A673 (cell line): ENCODE results near the gene ZFYVE19. TPM values are rescaled to one million over a fixed set of nuclear protein-coding genes. Genes with fewer than 3 reads are reported as not detected.
A peak's percentile ranks its signal among the peaks of the same experiment; 100 is the strongest.

ENCODE experiments used
- BruUV-seq: library from RNA; stranded (reverse); fragments of 400-500 nt; replicated peaks from 2 replicates; lab custom pipeline; 2021; lab: Mats Ljungman, UMichigan
- CTCF ChIA-PET: fragments of 300-600 bp; sonication (Branson Sonifier 250); formaldehyde crosslinking; loops from one replicate; lab custom pipeline; 2022; ENCODE audit warnings: antibody characterized with exemption; lab: Charles Lee
- POLR2A ChIA-PET: fragments of 300-600 bp; sonication (Branson Sonifier 250); formaldehyde crosslinking; loops from one replicate; lab custom pipeline; 2022; ENCODE audit warnings: antibody characterized with exemption; ENCODE audit not compliant: low non-redundant PET; lab: Charles Lee
- DNase-seq: peaks from one replicate; pipeline ENCODE4 v3.0.0-alpha.2; 2015; ENCODE audit warnings: low spot score
- H3K27ac ChIP-seq: fragments of 200-600 bp; sonication (generic); 2 replicates; pipeline ENCODE4 v1.5.1; 2016; ENCODE audit warnings: mixed run types, low read depth, mild to moderate bottlenecking, mixed read lengths, antibody characterized with exemption, low read length; ENCODE audit not compliant: poor library complexity, severe bottlenecking
- H3K27me3 ChIP-seq: fragments of 200-600 bp; sonication (generic); replicated peaks from 2 replicates; pipeline ENCODE4 v1.6.1; 2017; ENCODE audit warnings: mixed run types, low read depth, mild to moderate bottlenecking, mixed read lengths, antibody characterized with exemption, low read length; ENCODE audit not compliant: insufficient read depth, poor library complexity
- H3K36me3 ChIP-seq: fragments of 200-600 bp; sonication (generic); 2 replicates; pipeline ENCODE4 v1.6.1; 2016; ENCODE audit warnings: mixed run types, mild to moderate bottlenecking, mixed read lengths, antibody characterized with exemption, low read length; ENCODE audit not compliant: insufficient read depth, poor library complexity, severe bottlenecking
- H3K4me1 ChIP-seq: fragments of 200-600 bp; sonication (generic); 2 replicates; pipeline ENCODE4 v1.6.1; 2017; ENCODE audit warnings: mixed run types, mild to moderate bottlenecking, mixed read lengths, antibody characterized with exemption, low read length; ENCODE audit not compliant: insufficient read depth, poor library complexity, severe bottlenecking
- H3K4me3 ChIP-seq: fragments of 200-600 bp; sonication (generic); 2 replicates; pipeline ENCODE4 v1.5.1; 2016; ENCODE audit warnings: low read depth, mixed run types, mild to moderate bottlenecking, mixed read lengths, low read length; ENCODE audit not compliant: poor library complexity, severe bottlenecking
- H3K9me3 ChIP-seq: fragments of 200-600 bp; sonication (generic); 2 replicates; pipeline ENCODE4 v1.6.1; 2016; ENCODE audit warnings: mixed run types, low read depth, mild to moderate bottlenecking, mixed read lengths, antibody characterized with exemption, low read length; ENCODE audit not compliant: poor library complexity, severe bottlenecking
- CTCF ChIP-seq: fragments of 300-800, 200-600 bp; sonication (generic); conservative IDR thresholded peaks from 2 replicates; pipeline ENCODE4 v1.5.1; 2017; ENCODE audit warnings: low read depth, mild to moderate bottlenecking, antibody characterized with exemption, low read length, moderate library complexity, mixed read lengths
- EZH2 ChIP-seq: fragments of 200-600 bp; sonication (generic); IDR thresholded peaks from 2 replicates; pipeline ENCODE4 v1.6.1; 2017; ENCODE audit warnings: borderline replicate concordance, low read depth, mild to moderate bottlenecking, mixed read lengths, antibody characterized with exemption, low read length; ENCODE audit not compliant: poor library complexity, severe bottlenecking
- intact Hi-C: fragments of 100-400 bp; cut with micrococcal nuclease; formaldehyde crosslinking; loops from one replicate; pipeline ENCODE4 v1.10.0; 2022; ENCODE audit not compliant: unreplicated experiment
- total RNA-seq: library from RNA; stranded (reverse); gene quantifications from 2 replicates; pipeline ENCODE4 v1.2.3, GENCODE V29; 2021

ZFYVE19 gene
- total RNA-seq, 1 experiment from 2014 or later: 26.4 TPM

GRCh38 chr15:40789119-40789518 lies 17.8 kb upstream of the ZFYVE19 start:
- no peak overlapping the region for H3K4me3 ChIP-seq
- ChIA-PET CTCF (interaction anchor here (2.1 kb wide), 1 partner anchor 69 kb away, joined by 10 read pairs; no protein-coding TSS in a partner anchor), POLR2A (no interaction called here)
- TF ChIP-seq CTCF (no peak), EZH2 (no peak)
- no peak overlapping the region for H3K27ac ChIP-seq
- DNase-seq: no peak
- H3K27me3 ChIP-seq: no peaks in the 10 kb centered on the region
- no peaks in the 10 kb centered on the region for H3K9me3 ChIP-seq
- no peaks in the 10 kb centered on the region for H3K36me3 ChIP-seq
- BruUV-seq: no TSS peak
- intact Hi-C loops: no loop called here
- peaks cover 19% of the 10 kb centered on the region for H3K4me1 ChIP-seq

- Histone ChIP-seq H3K9me3 (no peaks in the 10 kb centered on the region), H3K4me1 (peaks cover 19% of the 10 kb centered on the region), H3K36me3 (no peaks in the 10 kb centered on the region), H3K27ac (peak overlapping the region; percentile 15), H3K4me3 (no peak overlapping the region), H3K27me3 (no peaks in the 10 kb centered on the region)
- TF ChIP-seq EZH2 (no peak), CTCF (no peak)
- POLR2A ChIA-PET: no interaction called here
- CTCF ChIA-PET: no interaction called here
- no TSS peak for BruUV-seq
- DNase-seq: no peak
- intact Hi-C loops: no loop called here
Measured at GRCh38 chr15:40789999-40790398, 16.9 kb upstream of the ZFYVE19 start.

- Histone ChIP-seq H3K27me3 (no peaks in the 10 kb centered on the region), H3K9me3 (no peaks in the 10 kb centered on the region), H3K36me3 (no peaks in the 10 kb centered on the region), H3K27ac (no peak overlapping the region), H3K4me1 (peaks cover 19% of the 10 kb centered on the region), H3K4me3 (no peak overlapping the region)
- POLR2A ChIA-PET: no interaction called here
- DNase-seq: no peak
- TF ChIP-seq EZH2: no peak
- TF ChIP-seq CTCF: no peak
- CTCF ChIA-PET: no interaction called here
- intact Hi-C loops: no loop called here
- BruUV-seq: no TSS peak
Measured at GRCh38 chr15:40790718-40791117, 16.2 kb upstream of the ZFYVE19 start.
